A204.1 (cell line): ENCODE measurements around the gene SELENOS.

Experiments used
- FAIRE-seq: peaks from 2 replicates; lab custom pipeline; 2012; peaks lifted over from hg19 to GRCh38; lab: Jason Lieb, UNC

The SELENOS gene

GRCh38 chr15:101277038-101277822, at the start of gene SELENOS:
Gene SELENOS, minus strand, starts transcription at chr15:101277485. Its CDS starts 68 bp downstream, at chr15:101277417.
- FAIRE-seq, result no peak

- FAIRE-seq, result no peak
Measured at GRCh38 chr15:101326462-101327146, 49.3 kb upstream of the SELENOS start.

- FAIRE-seq, result no peak
Measured at GRCh38 chr15:101326026-101326315, 48.7 kb upstream of the SELENOS start.

GRCh38 chr15:101325263-101326025, 48.2 kb upstream of the SELENOS start:
- FAIRE-seq, result no peak

- FAIRE-seq, result no peak
Measured at GRCh38 chr15:101324524-101325177, 47.4 kb upstream of the SELENOS start.

- FAIRE-seq, result no peak
Measured at GRCh38 chr15:101323793-101324523, 46.7 kb upstream of the SELENOS start.

- no peak for FAIRE-seq
Measured at GRCh38 chr15:101322854-101323477, 45.7 kb upstream of the SELENOS start.

- FAIRE-seq, result no peak
Measured at GRCh38 chr15:101322016-101322695, 44.9 kb upstream of the SELENOS start.

- FAIRE-seq, result no peak
Measured at GRCh38 chr15:101320501-101321052, 43.3 kb upstream of the SELENOS start.

- no peak for FAIRE-seq
Measured at GRCh38 chr15:101318839-101319238, 41.6 kb upstream of the SELENOS start.

GRCh38 chr15:101318147-101318819, 41.0 kb upstream of the SELENOS start:
- no peak for FAIRE-seq

GRCh38 chr15:101317336-101317872, 40.1 kb upstream of the SELENOS start:
- no peak for FAIRE-seq

- FAIRE-seq, result no peak
Measured at GRCh38 chr15:101316529-101316928, 39.2 kb upstream of the SELENOS start.

GRCh38 chr15:101315736-101316135, 38.5 kb upstream of the SELENOS start:
- FAIRE-seq, result no peak

GRCh38 chr15:101314336-101315125, 37.2 kb upstream of the SELENOS start:
- no peak for FAIRE-seq

GRCh38 chr15:101313041-101313761, 35.9 kb upstream of the SELENOS start:
- FAIRE-seq, result no peak

GRCh38 chr15:101310508-101310907, 33.2 kb upstream of the SELENOS start:
- FAIRE-seq, result no peak

- FAIRE-seq, result no peak
Measured at GRCh38 chr15:101310161-101310480, 32.8 kb upstream of the SELENOS start.
